Suppressor macrophage treated with lipopolysaccharide for 1 hour (primary cell): ENCODE data around the gene CLMP.
A peak's percentile ranks its signal among the peaks of the same experiment; 100 is the strongest.

Source experiments
- DNase-seq, 3 donors: peaks; one replicate each; pipeline ENCODE4 v3.0.0-alpha.2; 2020 to 2022

CLMP gene

GRCh38 chr11:123187665-123188507, 7.2 kb downstream of the CLMP start:
- DNase-seq = no peak

- no peak for DNase-seq
Observed at GRCh38 chr11:123187248-123187647, 7.8 kb downstream of the CLMP start.

GRCh38 chr11:123186286-123186685, 8.8 kb downstream of the CLMP start:
- DNase-seq = no peak

DNA sequence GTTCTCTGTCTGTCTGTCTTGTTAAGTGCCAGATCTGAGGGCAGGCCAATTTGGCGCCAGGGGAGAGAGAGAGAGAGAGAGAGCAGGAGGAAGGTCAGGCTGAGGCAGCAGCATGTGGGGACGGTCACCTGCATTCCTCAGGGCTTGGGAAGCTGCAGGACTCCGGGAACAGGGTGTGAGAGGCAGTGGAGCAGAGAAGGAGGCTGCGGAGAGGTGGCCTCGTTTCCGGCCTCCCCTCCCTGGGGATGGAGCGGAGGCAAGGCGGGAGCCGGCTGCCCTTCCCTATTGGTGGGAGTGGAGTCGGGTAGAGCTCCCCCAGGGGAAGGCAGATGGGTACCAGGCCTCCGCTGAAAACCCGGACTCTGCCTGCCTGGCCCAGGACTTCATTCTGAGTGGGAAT, 9.7 kb downstream of the CLMP start:
- DNase-seq = no peak

GRCh38 chr11:123184531-123184930, 10.5 kb downstream of the CLMP start:
- DNase-seq = no peak

DNA sequence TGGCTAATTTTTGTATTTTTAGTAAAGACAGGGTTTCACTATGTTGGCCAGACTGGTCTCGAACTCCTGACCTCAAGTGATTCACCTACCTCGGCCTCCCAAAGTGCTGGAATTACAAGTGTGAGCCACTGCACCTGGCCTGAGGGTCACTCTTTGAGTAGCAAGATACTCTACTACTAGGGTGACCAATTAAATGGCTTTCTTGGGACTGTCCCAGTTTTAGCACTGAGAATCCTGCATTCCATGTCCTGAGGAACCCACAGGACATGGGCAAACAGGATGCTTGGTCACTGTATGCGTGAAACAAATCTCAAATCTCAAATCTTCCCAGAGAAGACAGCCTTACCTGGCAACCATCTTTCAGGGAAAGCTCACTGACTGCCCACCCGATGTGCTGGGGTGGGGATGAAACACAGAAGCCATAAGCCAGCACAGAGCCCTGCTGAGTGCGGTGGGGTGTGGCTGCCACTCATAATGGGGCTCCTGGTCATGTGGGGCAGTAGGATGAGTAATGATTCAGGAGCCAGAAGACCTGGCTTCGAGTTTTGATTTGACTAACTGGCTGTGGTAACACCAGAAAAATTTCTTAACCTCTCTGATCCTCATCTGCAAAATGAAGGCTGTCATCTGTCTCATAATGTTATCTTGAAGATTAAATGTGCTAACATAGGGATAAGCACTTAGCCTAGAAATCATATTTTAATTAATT, 11.5 kb downstream of the CLMP start:
- DNase-seq = no peak

- DNase-seq = no peak
Observed at GRCh38 chr11:123181767-123182500, 13.1 kb downstream of the CLMP start.

DNA sequence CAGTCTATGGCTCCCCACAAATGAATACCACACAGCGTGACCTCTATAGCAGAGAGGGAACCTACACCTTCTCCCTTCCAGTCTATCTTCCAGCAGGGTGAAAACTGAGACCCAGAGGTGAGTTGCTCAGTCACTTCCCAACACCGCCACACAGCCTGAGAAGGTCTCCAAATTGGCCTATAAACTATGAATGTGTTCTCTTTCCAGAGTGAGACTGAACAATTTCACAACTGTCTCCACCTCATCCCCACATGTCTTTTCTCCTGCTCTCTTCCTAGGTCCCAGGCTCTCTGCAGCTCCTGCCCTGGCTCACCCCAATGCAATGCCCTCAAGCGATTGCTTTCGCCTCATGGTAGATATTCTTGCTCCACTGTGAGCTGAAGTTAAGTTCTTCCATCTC, 14.0 kb downstream of the CLMP start:
- DNase-seq = no peak

- DNase-seq = no peak
Observed at GRCh38 chr11:123180574-123180973, 14.5 kb downstream of the CLMP start.

- DNase-seq = no peak
Observed at GRCh38 chr11:123180166-123180565, 14.9 kb downstream of the CLMP start.

GRCh38 chr11:123179586-123179985, 15.5 kb downstream of the CLMP start:
- no peak for DNase-seq

DNA sequence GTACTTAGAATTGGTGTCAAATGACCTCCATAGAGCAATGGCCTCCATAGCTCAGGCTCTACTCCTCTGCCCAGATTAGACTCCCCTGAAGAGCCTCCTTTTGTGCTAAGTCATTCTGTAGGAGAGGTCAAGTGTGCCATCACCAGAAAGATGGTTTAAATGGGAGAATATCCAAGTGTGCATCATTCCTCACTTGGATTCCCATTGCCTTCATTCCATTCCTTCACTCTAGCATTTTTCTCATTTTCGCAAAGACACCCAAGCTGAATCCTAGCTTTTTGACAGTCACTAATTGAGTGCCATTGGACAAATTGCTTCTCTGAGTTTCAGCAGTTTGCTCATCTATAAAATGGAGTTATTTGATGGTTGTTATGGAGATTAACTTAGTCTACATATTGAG, 16.9 kb downstream of the CLMP start:
- DNase-seq = no peak

DNA sequence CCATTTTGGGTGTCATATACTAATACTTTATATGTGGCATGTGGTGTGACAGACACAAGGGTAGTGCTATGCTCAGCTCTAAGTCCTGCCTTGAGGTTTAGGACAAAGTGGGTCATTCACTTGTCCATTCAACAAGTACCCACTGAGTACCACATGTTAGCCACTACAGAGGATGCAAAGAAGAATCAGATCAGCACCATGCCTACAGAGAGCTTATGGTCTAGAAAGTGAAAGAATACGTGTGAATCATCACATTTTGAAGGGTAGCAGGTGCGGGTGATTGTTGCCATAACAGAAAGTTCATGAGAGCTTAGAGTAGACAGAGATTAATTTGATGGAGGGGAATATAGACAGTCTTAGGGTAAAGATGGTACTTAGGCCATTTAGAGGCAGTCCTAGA, 18.3 kb downstream of the CLMP start:
- no peak for DNase-seq

DNA sequence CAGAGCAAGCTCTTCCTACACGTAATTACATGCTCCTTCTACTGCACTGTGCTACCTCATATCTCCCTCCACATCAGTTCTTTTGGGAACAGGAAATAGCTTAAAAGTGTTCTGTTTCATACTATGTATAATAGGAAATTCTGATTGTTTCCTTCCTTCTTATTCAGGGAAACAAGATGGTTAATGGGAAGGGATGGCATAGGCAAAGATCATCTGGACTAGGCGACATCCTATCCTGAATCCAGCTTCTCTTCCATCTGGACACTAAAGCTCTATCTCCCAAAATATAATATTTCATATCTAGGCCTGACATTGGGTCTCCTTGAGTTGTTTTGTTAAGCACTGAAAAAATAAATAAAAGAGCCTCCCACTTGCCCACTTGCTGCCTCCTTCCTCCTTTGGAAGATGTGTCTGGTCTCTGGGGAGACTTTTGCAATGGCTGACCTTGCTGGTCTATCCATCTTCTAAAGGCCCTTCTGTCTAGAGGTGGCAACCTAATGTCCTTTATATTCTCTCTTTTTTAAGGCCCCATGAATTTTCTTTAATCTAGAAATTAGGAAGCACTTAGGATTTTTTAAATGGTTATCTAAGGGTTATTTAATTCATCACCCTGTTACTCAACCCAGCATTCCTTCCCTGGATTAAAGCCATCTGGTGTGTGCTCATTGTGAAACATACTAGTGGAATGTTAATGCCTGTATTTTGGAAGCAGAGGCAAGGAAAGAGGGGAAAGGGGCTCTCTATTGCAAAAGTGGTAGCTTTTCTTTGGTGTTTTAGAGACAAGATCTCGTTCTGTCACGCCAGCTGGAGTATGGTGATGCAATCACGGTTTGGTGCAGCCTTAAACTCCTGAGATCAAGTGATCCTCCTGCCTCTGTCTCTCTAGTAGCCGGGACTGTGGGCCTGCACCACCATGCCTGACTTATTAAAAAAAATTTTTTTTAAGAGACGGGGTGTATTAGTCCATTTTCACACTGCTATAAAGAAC, 20.6 kb downstream of the CLMP start:
- no peak for DNase-seq

DNA sequence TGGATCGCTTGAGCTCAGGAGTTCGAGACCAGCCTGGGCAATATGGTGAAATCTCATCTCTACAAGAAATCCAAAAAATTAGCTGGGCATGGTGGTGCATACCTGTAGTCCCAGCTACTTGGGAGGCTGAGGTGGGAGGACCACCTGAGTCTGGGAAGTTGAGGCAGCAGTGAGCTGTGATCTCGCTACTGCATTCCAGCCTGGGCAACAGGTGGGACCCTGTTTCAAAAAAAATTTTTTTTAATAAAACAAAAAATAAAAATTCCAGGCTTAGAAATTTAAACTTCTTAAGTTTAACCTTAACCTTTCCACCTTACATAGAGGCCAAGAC, 21.2 kb downstream of the CLMP start:
- DNase-seq = no peak

DNA sequence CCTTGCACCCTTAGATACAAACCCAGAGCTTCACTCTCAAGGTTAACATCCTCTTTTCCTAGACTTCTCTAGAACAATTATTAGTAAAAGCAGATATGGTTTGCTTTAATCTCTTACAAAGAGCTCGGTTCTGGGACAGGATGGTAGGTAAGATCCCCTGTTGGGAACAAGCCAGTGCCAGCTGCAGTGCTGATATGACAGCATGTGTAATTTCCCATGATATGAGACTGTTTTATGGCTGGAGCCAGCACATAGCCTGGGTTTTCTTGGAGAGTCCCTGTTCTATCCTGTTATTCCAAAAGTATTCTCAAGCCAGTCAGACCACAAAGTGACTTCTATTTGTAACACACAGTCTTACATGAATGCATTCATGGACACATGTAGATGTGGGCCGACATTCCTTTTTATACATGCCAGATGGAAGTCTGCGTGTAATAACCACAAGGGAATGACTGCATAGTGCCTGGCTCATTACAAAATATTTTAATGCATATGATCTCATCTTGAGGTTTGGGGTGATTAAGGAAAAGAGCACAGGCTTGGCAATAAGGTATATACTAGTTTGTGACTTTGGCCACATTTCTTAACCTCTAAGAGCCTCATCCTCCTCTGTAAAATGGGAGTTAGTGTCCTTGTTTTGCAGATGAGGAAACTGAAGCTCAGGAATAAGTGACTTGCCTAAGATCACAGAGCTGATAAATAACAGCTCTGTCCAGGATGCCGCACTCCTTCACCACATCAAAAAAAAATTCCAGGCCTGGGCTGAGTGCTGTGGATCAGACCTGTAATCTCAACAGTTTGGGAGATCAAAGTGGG, 21.8 kb downstream of the CLMP start:
- peak; percentile 35 to 41 (median 36) for DNase-seq

DNA sequence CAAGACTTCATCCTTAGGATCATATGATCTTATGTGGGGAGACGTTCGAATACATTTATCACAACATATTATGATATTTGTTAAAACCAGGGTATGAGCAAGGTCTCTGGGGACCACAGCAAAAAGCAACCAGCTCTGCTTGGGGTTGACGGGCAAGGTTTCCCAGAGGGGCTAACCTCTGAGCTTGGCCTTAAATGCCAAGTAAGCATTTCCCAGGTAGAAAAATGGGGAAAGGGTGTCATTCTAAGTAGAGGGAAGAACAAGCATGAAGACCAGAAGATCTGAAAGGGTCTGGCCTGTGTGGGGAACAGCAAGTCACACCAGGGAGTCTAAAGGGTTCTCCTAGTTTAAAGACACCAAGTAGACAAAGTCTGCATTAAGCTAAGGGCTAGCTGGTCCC, 24.1 kb downstream of the CLMP start:
- DNase-seq = no peak

DNA sequence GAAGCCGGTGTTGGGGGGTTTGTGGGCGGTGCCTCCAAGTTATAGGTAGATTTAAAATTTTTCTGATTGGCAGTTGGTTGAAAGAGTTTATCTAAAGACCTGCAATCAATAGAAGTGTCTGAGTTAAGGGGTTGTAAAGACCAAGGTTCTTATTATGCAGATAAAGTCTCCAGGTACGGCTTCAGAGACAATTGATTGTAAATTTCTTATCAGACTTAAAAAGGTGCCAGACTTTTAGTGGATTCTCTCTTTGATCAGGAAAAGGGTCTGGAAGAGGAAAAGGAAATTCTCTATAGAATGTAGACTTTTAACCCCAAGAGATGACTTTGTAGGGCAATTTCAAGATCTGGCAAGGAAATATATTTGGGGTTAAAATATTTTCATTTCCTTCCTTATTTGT, 25.2 kb downstream of the CLMP start:
- DNase-seq = no peak

DNA sequence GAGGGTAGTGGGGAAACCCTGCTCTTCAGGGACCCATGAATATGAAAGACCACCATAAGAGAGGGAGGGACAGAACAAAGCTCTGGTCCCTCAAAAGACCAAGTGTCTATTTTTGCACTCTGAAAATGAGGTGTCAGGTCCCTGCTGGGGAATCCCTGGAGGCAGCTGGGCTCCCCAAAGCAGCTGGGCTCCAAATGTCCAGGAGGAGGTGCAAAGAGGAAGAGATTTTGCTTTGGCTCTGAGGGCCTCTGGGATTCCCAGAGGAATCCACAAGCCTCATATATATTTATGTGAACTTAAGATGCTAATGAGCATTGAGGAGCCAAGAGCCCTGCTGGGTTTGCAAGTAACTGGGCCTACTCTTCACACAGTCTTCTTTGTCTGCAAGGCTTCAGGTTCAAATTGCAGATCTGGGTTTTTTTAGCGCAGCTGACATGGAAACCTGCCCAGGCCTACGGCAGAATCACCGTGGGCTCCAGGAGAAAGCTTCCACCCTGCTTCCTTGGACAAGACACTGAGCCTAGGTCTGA, 26.0 kb downstream of the CLMP start:
- DNase-seq = no peak

GRCh38 chr11:123168241-123168640, 26.8 kb downstream of the CLMP start:
- no peak for DNase-seq

- DNase-seq = peak in 2 of 3 donors; percentile 32 to 47
Observed at GRCh38 chr11:123166071-123166559, 28.9 kb downstream of the CLMP start.
